ENCODE results near the gene POMGNT1.

POMGNT1 gene

DNA sequence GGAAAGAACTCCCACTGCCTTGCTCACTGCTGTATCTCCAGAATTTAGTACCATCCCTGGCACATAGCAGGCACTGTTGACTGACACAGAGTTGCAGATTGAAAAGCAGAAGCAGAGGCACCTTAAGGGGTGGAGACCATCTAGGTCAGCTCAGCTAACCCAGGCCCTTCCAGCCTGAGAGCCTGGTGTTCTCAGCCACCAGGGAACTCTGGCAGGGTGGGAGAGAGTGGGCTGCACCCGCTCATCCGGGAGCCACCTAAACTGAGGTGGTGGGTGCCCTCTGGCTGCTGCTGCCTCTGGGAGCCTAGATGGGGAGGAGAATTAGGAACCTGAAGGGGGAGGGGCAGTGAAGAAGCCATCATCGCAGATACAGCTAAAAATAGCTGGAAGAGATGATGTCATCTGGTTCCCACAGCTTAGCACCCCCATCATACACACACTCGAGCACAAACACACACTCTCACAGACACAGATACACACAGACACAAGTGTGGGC lies 24.8 kb downstream of the POMGNT1 start:
- POLR2A ChIA-PET, result interaction anchor here (1.0 kb wide), 1 partner anchor 42 kb away, joined by 6 read pairs; the partner anchor contains the start of gene PIK3R3
- no peaks in the 10 kb centered on the region for H3K9me3 ChIP-seq (ENCODE audit: control insufficient read depth, insufficient read depth, low read depth, low read length)
- H3K27ac ChIP-seq (ENCODE audit: extremely low read depth, low read depth, low read length), result no peak overlapping the region
- CTCF ChIA-PET, result interaction anchor here (1.2 to 2.3 kb wide), 4 partner anchors 8 to 137 kb away, joined by 3 to 12 read pairs (median 6); partner anchors contain the start of gene PIK3R3
- H3K36me3 ChIP-seq (ENCODE audit: control insufficient read depth in 2 of 2, insufficient read depth in 1 of 2, low read length in 2 of 2), result no peaks in the 10 kb centered on the region
- H3K4me3 ChIP-seq (ENCODE audit: low read depth, low read length), result no peak overlapping the region
- H3K4me1 ChIP-seq (ENCODE audit: control insufficient read depth, insufficient read depth, low read length), result no peaks in the 10 kb centered on the region; the same call in 1 of the 2 replicates
- TF ChIP-seq SP3 (tag by site-specific recombination; IDR thresholded peaks at IDR 0.05), result no peak
- TF ChIP-seq, protein P1, sequence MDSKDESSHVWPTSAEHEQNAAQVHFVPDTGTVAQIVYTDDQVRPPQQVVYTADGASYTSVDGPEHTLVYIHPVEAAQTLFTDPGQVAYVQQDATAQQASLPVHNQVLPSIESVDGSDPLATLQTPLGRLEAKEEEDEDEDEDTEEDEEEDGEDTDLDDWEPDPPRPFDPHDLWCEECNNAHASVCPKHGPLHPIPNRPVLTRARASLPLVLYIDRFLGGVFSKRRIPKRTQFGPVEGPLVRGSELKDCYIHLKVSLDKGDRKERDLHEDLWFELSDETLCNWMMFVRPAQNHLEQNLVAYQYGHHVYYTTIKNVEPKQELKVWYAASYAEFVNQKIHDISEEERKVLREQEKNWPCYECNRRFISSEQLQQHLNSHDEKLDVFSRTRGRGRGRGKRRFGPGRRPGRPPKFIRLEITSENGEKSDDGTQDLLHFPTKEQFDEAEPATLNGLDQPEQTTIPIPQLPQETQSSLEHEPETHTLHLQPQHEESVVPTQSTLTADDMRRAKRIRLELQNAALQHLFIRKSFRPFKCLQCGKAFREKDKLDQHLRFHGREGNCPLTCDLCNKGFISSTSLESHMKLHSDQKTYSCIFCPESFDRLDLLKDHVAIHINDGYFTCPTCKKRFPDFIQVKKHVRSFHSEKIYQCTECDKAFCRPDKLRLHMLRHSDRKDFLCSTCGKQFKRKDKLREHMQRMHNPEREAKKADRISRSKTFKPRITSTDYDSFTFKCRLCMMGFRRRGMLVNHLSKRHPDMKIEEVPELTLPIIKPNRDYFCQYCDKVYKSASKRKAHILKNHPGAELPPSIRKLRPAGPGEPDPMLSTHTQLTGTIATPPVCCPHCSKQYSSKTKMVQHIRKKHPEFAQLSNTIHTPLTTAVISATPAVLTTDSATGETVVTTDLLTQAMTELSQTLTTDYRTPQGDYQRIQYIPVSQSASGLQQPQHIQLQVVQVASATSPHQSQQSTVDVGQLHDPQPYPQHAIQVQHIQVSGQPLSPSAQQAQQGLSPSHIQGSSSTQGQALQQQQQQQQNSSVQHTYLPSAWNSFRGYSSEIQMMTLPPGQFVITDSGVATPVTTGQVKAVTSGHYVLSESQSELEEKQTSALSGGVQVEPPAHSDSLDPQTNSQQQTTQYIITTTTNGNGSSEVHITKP (tag by site-specific recombination; IDR thresholded peaks at IDR 0.05), result no peak
- peak; percentile 39; the same call in 1 of the 2 replicates for TF ChIP-seq ZEB2 (tag by site-specific recombination; IDR thresholded peaks at IDR 0.05)
- TF ChIP-seq, protein P2, sequence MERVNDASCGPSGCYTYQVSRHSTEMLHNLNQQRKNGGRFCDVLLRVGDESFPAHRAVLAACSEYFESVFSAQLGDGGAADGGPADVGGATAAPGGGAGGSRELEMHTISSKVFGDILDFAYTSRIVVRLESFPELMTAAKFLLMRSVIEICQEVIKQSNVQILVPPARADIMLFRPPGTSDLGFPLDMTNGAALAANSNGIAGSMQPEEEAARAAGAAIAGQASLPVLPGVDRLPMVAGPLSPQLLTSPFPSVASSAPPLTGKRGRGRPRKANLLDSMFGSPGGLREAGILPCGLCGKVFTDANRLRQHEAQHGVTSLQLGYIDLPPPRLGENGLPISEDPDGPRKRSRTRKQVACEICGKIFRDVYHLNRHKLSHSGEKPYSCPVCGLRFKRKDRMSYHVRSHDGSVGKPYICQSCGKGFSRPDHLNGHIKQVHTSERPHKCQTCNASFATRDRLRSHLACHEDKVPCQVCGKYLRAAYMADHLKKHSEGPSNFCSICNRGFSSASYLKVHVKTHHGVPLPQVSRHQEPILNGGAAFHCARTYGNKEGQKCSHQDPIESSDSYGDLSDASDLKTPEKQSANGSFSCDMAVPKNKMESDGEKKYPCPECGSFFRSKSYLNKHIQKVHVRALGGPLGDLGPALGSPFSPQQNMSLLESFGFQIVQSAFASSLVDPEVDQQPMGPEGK (tag by site-specific recombination; IDR thresholded peaks at IDR 0.05), result peak; percentile 75
- TF ChIP-seq ZNF549 (tag by site-specific recombination; IDR thresholded peaks at IDR 0.05), result no peak
- TF ChIP-seq HOXD13 (CRISPR knock-in tag; IDR thresholded peaks at IDR 0.05; ENCODE audit: borderline replicate concordance), result no peak
- TF ChIP-seq, protein P3, sequence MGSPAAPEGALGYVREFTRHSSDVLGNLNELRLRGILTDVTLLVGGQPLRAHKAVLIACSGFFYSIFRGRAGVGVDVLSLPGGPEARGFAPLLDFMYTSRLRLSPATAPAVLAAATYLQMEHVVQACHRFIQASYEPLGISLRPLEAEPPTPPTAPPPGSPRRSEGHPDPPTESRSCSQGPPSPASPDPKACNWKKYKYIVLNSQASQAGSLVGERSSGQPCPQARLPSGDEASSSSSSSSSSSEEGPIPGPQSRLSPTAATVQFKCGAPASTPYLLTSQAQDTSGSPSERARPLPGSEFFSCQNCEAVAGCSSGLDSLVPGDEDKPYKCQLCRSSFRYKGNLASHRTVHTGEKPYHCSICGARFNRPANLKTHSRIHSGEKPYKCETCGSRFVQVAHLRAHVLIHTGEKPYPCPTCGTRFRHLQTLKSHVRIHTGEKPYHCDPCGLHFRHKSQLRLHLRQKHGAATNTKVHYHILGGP (tag by site-specific recombination; IDR thresholded peaks at IDR 0.05), result no peak
- no peak for TF ChIP-seq ZBTB1 (tag by site-specific recombination; IDR thresholded peaks at IDR 0.05)
- no peak for TF ChIP-seq ZNF548 (tag by site-specific recombination; IDR thresholded peaks at IDR 0.05)
- TF ChIP-seq SP7 (tag by site-specific recombination; IDR thresholded peaks at IDR 0.05), result peak; percentile 58
- TF ChIP-seq, protein P4, sequence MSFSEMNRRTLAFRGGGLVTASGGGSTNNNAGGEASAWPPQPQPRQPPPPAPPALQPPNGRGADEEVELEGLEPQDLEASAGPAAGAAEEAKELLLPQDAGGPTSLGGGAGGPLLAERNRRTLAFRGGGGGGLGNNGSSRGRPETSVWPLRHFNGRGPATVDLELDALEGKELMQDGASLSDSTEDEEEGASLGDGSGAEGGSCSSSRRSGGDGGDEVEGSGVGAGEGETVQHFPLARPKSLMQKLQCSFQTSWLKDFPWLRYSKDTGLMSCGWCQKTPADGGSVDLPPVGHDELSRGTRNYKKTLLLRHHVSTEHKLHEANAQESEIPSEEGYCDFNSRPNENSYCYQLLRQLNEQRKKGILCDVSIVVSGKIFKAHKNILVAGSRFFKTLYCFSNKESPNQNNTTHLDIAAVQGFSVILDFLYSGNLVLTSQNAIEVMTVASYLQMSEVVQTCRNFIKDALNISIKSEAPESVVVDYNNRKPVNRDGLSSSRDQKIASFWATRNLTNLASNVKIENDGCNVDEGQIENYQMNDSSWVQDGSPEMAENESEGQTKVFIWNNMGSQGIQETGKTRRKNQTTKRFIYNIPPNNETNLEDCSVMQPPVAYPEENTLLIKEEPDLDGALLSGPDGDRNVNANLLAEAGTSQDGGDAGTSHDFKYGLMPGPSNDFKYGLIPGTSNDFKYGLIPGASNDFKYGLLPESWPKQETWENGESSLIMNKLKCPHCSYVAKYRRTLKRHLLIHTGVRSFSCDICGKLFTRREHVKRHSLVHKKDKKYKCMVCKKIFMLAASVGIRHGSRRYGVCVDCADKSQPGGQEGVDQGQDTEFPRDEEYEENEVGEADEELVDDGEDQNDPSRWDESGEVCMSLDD (tag by site-specific recombination; IDR thresholded peaks at IDR 0.05), result no peak; the same call in 1 of the 2 replicates
- no peak for TF ChIP-seq ZNF843 (tag by site-specific recombination; IDR thresholded peaks at IDR 0.05)
- TF ChIP-seq, protein P5, sequence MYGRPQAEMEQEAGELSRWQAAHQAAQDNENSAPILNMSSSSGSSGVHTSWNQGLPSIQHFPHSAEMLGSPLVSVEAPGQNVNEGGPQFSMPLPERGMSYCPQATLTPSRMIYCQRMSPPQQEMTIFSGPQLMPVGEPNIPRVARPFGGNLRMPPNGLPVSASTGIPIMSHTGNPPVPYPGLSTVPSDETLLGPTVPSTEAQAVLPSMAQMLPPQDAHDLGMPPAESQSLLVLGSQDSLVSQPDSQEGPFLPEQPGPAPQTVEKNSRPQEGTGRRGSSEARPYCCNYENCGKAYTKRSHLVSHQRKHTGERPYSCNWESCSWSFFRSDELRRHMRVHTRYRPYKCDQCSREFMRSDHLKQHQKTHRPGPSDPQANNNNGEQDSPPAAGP (tag by site-specific recombination; IDR thresholded peaks at IDR 0.05), result no peak
- TF ChIP-seq ZFHX2 (tag by site-specific recombination; conservative IDR thresholded peaks at IDR 0.05), result peak; percentile 53
- no peak for TF ChIP-seq ZNF274 (IDR thresholded peaks at IDR 0.05; ENCODE audit: low read length)
- no peak for TF ChIP-seq ZNF274 (tag by site-specific recombination; IDR thresholded peaks at IDR 0.05; ENCODE audit: borderline replicate concordance)
- TF ChIP-seq EGR2 (tag by site-specific recombination; IDR thresholded peaks at IDR 0.05; ENCODE audit: low read depth), result peak; percentile 47
- no peak for TF ChIP-seq GFI1B (tag by site-specific recombination; IDR thresholded peaks at IDR 0.05)
- TF ChIP-seq, protein P6, sequence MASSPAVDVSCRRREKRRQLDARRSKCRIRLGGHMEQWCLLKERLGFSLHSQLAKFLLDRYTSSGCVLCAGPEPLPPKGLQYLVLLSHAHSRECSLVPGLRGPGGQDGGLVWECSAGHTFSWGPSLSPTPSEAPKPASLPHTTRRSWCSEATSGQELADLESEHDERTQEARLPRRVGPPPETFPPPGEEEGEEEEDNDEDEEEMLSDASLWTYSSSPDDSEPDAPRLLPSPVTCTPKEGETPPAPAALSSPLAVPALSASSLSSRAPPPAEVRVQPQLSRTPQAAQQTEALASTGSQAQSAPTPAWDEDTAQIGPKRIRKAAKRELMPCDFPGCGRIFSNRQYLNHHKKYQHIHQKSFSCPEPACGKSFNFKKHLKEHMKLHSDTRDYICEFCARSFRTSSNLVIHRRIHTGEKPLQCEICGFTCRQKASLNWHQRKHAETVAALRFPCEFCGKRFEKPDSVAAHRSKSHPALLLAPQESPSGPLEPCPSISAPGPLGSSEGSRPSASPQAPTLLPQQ (tag by site-specific recombination; IDR thresholded peaks at IDR 0.05), result peak; percentile 52; the same call in 1 of the 2 replicates
- no peak for TF ChIP-seq KLF16 (tag by site-specific recombination; IDR thresholded peaks at IDR 0.05)
- TF ChIP-seq, protein P7, sequence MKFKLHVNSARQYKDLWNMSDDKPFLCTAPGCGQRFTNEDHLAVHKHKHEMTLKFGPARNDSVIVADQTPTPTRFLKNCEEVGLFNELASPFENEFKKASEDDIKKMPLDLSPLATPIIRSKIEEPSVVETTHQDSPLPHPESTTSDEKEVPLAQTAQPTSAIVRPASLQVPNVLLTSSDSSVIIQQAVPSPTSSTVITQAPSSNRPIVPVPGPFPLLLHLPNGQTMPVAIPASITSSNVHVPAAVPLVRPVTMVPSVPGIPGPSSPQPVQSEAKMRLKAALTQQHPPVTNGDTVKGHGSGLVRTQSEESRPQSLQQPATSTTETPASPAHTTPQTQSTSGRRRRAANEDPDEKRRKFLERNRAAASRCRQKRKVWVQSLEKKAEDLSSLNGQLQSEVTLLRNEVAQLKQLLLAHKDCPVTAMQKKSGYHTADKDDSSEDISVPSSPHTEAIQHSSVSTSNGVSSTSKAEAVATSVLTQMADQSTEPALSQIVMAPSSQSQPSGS (tag by site-specific recombination; IDR thresholded peaks at IDR 0.05; ENCODE audit: low read depth), result peak; percentile 95
- TF ChIP-seq, protein P8, sequence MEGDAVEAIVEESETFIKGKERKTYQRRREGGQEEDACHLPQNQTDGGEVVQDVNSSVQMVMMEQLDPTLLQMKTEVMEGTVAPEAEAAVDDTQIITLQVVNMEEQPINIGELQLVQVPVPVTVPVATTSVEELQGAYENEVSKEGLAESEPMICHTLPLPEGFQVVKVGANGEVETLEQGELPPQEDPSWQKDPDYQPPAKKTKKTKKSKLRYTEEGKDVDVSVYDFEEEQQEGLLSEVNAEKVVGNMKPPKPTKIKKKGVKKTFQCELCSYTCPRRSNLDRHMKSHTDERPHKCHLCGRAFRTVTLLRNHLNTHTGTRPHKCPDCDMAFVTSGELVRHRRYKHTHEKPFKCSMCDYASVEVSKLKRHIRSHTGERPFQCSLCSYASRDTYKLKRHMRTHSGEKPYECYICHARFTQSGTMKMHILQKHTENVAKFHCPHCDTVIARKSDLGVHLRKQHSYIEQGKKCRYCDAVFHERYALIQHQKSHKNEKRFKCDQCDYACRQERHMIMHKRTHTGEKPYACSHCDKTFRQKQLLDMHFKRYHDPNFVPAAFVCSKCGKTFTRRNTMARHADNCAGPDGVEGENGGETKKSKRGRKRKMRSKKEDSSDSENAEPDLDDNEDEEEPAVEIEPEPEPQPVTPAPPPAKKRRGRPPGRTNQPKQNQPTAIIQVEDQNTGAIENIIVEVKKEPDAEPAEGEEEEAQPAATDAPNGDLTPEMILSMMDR (tag by site-specific recombination; IDR thresholded peaks at IDR 0.05), result peak; percentile 57; the same call in 1 of the 2 replicates
